ENCODE measurements around the gene ARHGAP6.
A peak's percentile ranks its signal among the peaks of the same experiment; 100 is the strongest.
"Not testable (repeated sequence)": the region's sequence is repeated elsewhere in the genome, so short reads cannot be mapped to it uniquely, and the experiment has no call there.

ARHGAP6 gene

DNA sequence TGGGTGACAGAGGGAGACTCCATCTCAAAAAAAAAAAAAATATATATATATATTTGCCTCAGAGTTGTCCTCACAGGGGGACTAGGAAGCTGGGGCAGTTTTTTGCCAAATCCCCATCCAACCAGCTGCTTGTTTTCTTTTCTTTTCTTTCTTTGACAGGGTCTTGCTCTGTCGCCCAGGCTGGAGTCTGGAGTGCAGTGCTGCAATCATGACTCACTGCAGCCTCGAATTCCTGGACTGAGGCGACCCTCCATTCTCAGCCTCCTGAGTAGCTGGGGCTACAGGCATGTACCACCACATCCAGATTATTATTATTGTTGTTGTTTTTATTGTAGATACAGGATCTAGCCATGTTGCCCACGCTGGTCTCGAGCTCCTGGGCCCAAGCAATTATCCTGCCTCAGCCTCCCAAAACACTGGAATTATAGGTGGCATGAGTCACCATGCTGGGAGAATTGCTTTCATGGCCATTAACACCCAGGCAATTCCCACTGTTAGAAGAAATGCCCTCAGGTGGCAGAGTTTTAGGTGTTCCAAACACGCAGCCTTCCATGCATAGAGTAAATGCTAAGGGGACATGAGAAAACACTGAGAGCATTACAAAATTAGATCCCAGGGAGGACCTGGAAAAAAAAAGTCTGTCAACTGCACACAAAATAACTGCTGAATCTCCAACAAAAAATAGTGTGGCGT, 98.0 kb downstream of the ARHGAP6 start:
- no peak for FAIRE-seq

DNA sequence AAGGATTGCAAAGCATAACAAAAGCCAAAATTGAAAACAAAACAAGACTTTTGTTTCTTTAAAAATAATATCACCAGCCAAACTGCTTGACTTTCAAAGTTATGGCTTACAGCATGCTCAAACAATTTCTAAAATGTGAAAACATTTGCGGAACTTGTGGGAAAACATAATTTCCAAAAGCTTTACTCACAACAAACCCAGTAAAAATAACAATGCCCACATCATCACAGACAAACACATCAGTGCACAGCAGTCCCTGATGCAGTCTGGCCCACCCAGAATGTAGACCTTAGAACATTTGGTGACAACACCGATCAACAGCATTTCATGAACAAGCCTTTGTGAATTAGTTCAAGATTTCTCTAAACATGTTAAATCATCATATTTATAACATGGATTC, 98.9 kb downstream of the ARHGAP6 start:
- no peak for FAIRE-seq

DNA sequence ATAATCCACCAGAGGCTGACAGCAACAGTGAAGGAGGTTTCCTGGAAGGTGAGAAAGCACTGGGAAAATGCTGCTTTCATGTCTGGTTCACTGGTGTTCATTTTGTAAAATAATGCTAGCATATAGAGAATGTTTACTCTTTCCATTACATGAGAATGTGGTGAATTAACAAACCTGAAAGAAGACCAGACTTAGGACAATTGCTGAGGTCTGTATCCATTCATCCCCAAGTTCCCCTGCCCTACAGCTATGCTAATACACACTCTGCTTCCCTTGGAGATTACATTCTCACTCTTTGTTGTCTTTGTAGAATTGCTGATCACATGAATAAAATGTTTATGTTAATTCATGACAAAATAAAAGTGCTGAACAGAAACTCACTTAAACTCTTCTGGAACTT, 99.5 kb downstream of the ARHGAP6 start:
- no peak for FAIRE-seq

DNA sequence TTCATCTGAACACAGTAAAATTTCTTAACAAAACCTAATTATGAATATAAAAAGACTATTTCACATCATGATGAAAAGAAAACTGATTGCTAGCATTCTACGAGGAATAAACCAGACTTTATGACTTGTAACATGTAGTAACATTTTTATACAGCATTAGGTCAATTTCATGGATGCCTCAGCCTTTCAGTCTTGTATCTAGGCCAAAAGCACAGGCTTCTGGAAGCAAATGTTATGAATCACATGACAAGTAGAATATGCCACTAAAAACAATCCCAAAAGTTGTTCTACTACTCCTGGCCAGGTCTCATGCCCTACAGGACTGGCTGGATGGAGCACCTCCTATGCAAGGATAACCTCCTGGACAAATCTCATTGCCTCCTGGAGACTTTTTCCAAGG, 101.2 kb downstream of the ARHGAP6 start:
- no peak for FAIRE-seq

DNA sequence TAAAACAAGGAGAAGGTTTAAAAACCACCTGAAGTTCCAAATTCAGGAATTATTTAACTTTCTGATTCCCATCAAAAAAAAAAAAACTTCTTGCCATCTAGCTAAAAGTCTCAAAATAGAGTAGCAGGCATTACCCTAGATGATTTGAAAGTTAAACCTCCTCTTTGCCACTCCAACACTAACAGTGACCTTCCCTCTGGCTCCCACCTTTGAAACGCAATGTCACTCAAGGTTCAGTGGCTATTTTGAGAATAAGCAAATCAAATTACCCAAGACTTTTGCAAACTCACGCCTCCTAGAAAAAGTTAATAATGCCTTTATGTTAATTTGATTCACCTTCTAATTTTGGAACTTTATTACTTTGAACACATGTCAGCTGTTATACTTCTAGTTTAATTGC, 103.2 kb downstream of the ARHGAP6 start:
- FAIRE-seq, result no peak

DNA sequence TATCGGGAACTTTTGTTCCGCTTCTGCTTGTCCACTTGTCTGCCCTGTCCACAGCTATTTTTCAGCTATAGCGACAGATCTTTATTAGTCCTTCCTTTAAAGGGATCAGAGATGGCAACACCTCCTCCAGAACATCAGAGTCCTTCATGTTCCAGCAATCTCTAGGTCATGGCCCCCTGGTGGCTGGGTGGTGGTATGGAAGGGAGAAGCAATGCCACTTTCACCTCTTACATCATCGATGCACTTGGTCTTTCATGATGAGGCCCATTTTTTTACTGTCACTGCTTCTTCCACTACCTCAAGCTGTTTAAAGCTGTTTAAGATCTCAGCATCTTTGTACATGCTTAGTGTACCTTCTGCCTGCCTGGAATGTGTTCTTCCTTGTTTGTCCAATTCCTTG, 106.7 kb downstream of the ARHGAP6 start:
- no peak for FAIRE-seq

DNA sequence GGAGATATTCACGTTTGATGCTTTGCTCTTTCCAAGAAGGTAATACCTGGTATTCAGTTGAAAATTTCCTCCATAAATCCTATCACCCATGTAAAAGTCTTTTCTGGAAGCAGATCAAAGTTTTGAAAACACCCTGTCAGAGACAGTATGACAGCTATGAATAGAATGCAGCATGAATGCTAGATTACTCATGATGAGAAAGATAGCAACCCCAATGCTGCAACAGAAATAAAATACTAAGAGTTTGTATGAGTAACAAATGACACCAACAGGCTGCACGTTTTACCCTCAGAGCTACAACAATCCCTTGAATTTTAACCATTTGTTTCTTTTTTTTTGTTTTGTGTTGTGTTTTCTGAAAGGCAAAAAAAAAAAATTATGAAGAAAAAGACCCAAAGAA, 108.6 kb downstream of the ARHGAP6 start:
- no peak for FAIRE-seq

DNA sequence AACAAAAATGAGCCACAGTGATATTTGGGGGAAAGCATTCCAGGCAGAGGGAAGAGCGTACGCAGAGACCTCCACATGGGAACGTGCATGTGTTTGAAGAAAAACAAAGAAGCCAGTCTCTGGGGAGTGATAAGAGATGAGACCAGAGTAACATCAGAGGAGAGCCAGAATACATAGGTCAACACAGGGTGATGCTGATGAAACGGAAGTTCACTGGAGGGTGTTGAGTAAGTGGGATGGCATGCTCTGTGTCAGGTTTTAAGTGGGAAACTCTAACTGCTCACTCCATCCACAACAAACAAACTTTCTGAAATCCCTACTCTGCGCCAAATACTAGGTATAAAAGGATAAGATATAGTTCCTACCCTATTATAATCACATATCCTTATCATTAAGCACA, 110.0 kb downstream of the ARHGAP6 start:
- FAIRE-seq, result no peak

DNA sequence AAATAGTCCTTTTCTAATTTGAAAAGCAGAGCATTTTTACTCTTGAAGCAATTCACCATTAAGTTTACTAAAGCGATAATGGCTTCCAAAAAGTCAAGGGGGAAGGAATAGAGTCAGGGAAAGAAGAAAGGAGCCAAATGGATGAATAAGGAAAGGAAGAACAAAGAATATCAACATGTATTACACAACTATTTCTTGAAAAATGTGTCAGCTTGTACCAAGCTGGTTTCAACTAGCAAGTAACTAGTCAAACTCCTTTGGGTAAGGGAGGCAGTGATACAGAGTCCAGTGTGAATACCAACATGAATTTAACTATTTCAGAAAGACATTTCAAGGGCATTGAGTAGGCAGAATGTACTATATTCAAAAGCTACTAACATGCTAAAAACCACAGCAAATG, 112.1 kb downstream of the ARHGAP6 start:
- FAIRE-seq, result no peak

DNA sequence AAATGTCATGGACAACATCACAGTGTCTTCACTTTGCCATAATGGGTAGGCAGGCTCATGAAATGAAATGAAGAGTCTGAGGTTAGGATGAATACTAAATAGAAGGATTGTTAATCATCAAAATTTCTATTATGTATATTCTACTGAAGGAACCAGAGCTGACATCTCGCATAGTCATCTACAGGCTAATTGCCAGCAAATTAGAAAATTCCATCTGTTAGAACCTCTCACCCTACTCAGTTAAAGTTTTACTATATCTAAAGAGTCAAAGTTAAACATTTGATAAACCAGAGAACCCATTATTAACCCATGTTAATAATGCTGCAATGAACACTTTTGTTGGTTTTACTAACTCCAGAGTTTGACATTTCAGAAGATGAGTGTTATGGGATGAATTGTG, 114.6 kb downstream of the ARHGAP6 start:
- FAIRE-seq, result no peak

DNA sequence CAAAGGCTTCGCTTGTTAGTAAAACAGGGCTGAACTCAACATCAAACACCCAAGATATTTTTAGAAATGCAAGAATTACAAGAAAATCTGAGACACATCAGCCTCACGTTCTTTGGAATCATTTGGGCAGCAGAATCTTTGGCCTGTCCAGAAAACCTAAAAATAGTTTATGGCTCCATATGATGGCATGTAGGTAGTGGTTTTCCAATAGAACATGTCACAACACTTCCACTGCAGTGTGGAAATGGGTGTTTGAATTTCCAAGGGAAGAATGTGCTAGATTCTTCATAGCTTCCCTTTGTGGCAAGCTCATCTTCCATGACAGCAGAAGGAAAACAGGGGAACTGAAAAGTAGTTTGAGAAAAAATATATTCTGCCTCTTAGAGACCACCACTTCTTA, 118.8 kb downstream of the ARHGAP6 start:
- no peak for FAIRE-seq

DNA sequence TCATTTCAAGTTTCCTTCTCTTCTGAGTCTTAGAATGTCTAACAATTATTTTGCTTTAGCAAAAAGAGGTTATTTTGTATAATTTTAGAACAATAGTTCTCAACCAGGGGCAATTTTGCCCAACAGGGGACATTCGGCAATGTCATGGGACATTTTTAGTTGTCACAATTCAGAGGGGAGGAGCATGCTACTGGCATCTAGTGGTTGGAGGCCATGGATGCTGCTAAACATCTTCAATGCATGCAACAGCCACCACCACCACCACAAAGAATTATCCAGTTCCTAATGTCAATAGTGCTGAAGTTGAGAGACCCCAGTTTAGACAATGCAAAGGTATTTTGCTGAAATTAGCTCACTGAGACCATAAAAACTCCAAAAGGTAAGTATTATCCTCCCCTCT, 122.5 kb downstream of the ARHGAP6 start:
- FAIRE-seq, result no peak

DNA sequence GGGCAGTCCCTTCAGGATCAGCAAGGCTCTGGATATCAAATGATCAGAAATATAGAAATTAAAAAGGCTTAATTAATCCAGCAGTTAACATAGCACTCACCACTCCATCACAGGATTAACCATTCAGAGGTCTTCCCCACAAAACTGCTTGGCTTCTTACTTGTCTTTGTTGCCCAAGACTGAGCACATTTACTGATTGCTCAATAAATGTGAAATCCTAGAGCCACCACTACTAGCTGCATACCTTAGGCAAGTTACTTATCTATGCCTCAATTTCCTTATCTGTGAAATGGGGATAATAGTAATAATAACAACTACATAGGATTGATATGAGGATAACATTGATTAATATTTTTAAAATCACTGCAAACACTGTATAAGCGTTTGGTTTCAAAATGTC, 124.2 kb downstream of the ARHGAP6 start:
- FAIRE-seq, result no peak

DNA sequence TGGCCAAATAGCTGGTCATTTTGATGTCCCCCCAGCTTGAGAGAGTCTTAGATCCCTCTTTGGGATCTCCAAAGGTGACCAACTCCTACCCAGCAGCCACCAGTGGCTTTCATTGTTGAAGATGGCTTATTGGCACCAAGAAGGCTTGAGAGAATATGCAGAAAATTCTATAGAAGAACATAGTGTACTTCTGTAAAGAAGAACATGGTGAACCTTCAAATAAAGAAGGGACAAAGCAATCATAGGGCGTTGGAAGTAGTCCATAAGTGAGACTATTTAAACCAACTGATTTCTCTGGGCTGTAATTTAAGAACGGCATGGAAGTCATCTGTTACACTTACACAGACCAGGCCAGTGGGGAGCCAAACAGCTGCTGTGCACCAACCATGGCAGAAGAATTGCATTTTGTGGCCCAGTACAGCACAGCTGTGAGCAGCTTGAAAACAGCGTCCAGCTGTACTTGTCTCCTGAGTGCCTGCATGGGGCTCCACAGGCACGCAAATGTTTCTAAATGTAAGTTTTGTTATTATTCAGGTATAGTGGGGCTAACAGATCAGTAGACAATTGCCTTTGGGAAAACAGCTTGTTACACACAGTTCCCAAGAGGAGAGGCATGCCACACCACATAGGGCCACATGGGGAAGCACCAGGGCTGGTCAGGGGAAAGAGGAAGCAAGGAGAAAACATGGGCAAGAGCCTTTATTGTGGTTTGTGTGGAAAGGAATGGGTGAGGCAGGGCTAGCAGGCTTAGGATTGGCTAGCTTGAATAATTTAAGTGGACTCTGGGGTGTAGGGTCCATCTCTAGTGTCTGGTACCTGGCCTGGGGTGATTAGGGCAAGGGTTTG, 125.0 kb downstream of the ARHGAP6 start:
- FAIRE-seq, result no peak

DNA sequence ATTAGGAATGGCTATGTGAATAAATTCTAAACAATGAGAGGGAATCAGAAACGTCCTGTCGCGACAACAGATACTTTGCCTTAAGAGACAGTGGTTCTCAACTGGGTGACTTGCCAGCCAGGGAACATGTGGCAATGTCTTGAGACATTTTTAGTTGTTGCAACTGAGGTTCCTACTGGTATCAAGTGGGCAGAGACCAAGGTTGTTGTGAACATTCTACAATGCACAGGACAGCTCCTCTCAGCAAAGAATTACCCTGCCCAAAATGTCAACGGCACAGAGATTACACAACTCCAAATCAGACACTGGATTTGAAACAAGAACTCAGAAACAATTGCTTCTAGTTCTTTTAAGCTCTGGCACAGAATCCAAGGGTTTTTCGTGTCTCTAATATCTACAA, 128.6 kb downstream of the ARHGAP6 start:
- no peak for FAIRE-seq

DNA sequence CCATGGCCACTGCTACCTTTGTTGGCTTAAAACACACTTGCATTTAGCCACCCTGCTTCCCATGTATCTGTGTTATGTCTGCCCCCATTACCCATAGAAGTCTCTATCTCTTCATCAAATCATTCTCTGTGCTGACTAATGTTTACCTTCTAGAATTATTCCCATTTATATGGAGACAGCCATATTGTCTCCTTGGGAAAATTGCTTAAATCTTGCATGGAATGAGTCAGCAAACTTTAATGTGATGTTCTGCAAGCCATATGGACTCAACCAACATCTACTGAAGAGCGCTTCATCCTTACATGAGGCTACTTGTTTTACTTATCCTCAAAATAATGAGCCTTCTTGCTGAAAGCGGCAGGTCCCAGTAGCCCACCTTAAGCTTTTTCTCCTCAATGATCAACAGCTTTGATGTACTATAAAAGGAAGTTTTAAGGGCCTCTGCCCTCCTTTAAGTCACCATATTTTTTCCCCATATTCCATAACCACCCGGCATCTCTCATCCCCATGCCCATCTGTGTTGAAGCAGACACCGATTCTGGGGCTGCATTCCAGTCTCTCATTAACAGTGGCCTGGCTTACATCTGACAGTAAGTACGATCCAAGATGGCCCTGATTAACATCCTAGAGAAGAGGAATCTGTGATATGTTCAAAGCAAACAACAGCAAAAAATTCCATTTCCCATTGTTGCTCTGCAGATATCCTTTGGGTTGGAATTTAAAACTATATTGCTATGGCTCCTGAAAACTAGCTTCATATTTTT, 130.4 kb downstream of the ARHGAP6 start:
- FAIRE-seq, result no peak

DNA sequence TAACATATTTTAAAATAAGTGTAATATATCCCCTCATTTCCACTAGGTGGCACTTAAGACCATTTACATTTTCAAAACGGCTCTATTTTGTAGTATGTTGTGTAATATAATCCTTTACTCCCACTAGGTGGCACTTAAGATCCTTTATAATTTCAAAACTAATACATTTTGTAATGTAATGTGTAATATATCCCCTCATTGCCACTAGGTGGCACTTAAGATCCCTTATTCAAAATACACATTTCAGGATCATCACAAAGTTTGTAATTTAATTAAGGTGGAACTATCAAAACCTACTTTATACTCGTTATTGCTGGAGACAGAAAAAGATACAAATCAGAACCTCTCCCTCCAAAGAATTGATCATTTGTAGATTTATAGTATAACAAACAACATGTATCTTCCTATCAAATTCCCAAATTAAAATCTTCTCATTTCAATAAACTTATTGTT, 132.5 kb downstream of the ARHGAP6 start:
- FAIRE-seq, result peak; percentile 99

DNA sequence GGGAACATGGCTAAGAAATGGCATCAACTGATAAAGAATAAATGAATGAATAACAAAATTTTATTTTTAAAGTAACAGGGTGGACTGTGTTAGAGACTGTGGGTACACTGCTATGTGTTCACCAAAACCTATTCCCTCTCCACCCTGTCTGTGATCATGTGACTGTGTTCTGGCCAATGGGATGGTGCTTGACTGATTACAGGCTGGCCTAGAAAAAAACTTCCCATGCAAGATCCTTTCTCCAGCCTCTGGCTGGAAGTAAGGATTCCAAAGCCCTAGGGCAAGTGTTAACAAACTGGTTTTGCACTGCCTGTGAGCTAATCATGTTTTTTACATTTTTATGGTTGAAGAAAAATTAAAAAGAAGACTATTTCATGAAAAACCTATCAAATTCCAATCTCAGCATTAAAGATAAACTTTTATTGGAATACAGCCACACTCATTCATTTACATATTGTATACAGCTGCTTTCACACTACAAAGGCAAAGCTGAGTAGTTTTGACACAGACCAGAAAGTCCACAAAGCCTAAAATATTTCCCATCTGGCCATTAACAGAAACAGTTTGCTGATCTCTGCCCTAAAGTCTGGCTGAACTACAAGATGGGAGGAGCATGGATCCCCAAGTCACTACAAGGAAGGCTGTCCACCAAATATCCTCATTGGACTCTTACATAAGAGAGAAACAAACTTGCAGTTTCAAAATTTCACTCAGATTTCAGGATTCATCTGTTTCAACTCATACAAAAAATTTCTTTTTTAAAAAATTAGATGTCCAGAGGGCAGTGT, 133.2 kb downstream of the ARHGAP6 start:
- no peak for FAIRE-seq

DNA sequence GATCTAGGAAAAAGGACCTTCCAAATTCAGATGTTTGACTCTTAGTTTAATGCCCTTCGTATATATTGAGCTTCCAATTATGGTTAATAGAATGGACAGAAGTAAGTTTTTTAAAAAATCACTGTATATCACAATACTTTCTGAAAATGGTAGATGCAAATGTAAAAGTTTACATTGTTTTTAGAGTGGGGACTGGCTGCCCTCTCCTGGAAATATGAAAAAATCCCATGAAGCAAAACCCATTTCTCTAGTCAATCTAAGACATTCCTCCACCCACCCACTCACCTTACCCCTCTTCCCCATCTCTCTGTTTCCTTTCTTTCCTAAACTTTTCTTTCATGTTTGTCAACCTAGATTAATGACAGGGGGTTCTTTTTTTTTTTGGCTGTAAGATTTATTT, 134.5 kb downstream of the ARHGAP6 start:
- FAIRE-seq, result no peak

DNA sequence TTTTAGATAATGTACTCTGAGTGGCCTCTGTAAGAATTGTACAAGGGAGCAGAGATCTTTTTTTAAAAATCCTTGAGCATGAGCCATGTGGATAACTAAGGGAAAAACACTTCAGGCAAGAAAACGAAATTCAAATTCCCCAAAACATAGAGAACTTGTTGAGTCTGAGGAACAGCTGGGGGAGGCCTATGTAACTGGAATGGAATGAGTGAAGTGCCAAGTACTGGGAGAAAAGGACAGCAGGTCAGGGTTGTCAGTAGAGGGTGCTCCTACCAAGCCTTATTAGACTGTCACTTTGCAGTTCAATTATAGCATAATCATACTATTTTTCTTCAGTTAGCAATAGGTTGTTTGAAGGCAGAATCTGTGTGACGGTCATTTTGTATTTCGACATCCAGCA, 135.1 kb downstream of the ARHGAP6 start:
- FAIRE-seq, result no peak

DNA sequence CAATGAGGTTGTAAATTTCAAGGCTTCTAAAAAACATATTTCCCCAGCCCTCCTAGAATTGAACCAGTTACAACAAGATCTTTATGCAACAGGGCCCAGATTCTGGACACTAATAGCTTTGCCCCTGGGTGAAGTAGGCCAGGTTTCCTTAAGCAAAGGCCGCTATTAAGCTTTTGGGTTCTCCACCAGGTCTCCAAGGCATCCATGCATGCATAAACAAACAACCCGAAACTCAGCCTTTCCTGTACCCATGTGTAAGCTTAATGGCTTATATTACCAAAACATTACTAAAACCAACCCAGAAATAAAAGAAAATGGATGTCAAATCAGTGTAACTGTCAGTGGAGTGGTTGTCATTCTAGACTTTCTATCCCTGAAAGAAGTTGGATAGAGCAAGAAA, 137.1 kb downstream of the ARHGAP6 start:
- FAIRE-seq, result no peak

DNA sequence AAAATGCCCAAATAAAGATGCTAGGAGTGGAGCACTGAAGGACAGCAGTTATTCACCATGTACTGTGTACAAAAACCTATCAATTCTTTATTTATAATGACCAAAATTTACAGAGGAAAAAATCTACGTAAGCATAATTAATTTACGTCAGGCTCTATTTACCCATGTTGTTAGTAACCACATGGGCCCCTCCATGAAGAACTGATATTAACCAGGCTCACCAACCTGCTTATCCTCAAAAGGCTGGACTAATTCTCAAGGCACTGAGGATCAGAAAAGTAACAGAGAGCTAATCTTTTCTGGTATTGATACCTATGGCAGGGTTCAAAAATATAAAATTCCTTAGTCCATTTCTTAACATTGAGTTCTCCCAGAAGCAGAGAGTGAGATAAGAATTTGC, 140.0 kb downstream of the ARHGAP6 start:
- no peak for FAIRE-seq

DNA sequence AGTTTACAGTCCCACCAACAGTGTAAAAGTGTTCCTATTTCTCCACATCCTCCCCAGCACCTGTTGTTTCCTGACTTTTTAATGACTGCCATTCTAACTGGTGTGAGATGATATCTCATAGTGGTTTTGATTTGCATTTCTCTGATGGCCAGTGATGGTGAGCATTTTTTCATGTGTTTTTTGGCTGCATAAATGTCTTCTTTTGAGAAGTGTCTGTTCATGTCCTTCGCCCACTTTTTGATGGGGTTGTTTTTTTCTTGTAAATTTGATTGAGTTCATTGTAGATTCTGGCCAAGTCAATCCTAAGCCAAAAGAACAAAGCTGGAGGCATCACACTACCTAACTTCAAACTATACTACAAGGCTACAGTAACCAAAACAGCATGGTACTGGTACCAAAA, 146.5 kb downstream of the ARHGAP6 start:
- not testable (repeated sequence) for FAIRE-seq

All from G401.6 (cell line).